Smooth muscle cell of the brain vasculature (primary cell): Measurements from ENCODE around the gene TBX10.
"Not testable (repeated sequence)": the region's sequence is repeated elsewhere in the genome, so short reads cannot be mapped to it uniquely, and the experiment has no call there.

Experiments used
- DNase-seq: peaks from one replicate; pipeline ENCODE4 v3.0.0-alpha.2; 2012; ENCODE audit warnings: low read depth, low spot score

The TBX10 gene

DNA sequence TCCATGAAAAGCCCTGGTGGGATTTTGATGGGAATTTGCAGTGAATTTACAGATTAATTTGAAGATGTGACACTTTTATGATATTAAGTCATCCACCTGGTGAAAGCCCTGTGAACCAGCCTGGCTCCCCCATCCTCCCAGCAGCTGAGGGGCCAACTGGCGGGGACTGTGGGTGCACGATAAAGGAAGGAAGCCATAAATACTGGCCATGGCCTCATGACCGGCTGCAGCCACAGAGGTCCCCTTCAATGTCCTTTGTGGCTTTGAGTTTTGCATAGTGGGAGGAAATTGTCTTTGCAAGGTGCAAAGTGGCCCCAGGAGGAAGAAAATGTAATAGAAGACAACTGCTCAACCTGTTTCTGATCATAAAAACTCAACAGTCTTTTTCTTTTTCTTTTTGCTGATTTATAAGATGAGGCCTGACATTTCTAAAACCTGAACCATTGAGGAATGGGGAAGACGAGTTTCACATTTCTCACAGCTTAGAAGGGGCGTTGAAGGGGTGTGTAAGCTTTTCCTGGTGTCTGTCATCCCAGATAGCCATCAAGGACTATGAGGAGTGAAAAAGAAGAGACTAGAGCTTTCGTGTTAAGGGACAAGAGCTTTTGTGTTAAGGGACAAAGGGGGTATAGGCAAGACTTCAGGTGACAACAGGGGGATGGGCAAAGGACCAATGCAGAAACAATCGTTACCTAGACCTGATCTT is 39.1 kb downstream of the TBX10 start:
- DNase-seq = no peak

DNA sequence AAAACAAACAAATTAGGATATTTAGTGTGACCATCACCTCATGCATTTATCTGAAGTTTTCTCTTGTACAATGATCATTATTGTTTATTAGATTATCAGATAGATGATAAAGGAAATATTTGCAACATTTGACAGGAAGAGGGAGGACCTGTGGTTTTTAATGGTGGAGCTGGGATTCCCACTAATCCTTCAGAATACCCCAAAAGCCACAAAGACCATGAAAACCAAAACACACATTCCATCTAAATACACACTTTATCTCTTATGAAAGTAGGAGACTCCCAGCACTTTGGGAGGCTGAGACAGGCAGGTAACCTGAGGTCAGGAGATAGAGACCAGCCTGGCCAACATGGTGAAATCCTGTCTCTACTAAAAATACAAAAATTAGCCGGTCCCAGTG is 40.4 kb downstream of the TBX10 start:
- no peak for DNase-seq

DNA sequence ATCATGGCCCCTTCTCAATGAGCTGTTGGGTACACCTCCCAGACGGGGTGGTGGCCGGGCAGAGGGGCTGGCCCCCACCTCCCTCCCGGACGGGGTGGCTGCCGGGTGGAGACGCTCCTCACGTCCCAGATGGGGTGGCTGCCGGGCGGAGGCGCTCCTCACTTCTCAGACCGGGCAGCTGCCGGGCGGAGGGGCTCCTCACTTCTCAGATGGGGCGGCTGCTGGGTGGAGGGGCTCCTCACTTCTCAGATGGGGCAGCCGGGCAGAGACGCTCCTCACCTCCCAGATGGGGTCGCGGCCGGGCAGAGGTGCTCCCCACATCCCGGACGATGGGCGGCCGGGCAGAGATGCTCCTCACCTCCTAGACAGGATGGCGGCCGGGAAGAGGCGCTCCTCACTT is 41.6 kb downstream of the TBX10 start:
- not testable (repeated sequence) for DNase-seq

DNA sequence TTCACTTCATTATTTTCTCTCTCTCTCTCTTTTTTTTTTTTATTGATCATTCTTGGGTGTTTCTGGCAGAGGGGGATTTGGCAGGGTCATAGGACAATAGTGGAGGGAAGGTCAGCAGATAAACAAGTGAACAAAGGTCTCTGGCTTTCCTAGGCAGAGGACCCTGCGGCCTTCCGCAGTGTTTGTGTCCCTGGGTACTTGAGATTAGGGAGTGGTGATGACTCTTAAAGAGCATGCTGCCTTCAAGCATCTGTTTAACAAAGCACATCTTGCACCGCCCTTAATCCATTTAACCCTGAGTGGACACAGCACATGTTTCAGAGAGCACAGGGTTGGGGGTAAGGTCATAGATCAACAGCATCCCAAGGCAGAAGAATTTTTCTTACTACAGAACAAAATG is 42.1 kb downstream of the TBX10 start:
- not testable (repeated sequence) for DNase-seq

DNA sequence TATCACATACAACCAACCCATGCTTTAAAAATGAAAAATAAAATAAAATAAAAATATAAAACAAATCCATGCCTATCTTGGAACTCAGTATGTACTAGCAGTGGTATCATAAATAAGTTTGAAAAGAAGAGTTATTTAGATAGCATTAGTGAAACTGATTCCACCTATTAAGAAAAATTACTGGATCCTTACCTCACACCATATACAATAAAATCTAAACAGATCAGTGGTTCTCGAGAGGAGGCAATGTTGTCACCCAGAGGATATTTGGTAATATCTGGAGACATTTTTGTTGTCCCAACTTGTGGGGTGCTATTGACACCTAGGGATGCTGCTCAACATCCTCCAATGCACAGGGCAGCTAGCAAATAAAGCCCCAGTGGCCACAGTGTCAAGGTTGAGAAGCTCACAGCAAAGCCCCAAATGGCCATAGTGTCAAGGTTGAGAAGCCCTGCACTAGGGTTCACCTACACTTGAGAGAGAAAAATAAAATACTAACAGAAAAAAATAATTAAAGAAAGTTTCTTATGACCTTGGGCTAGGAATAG is 42.7 kb downstream of the TBX10 start:
- no peak for DNase-seq

DNA sequence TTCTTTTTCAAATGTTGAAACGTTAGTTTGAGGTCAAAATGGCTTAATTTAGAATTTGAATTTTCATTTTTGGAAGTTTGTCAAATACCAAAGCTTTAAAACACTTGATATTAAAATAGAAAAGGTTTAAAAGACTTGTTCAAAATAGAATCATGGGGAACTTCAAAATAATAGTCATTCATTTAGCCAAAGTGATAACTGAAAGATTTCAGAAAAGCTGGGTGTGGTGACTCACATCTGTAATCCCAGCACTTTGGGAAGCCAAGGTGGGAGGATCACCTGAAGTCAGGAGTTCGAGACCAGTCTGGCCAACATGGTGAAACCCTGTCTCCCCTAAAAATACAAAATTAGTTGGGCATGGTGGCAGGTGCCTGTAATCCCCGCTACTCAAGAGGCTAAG is 45.1 kb downstream of the TBX10 start:
- no peak for DNase-seq

DNA sequence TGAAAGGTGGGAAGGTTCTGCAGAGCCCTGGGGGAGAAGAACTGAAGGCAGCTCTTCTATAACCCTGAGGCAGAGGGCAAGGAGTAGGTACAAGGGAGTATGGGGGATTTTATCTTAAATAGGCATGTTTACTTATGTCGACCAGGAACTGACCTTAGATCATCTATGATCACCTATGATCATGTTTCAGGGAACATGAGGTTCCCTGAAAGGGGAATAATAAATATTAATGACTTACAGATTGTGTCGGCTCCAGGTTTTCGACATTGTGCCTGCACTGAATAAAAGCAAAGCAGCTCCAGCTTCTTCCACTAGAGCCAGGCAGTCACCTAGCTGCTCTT is 46.0 kb downstream of the TBX10 start:
- DNase-seq = no peak

DNA sequence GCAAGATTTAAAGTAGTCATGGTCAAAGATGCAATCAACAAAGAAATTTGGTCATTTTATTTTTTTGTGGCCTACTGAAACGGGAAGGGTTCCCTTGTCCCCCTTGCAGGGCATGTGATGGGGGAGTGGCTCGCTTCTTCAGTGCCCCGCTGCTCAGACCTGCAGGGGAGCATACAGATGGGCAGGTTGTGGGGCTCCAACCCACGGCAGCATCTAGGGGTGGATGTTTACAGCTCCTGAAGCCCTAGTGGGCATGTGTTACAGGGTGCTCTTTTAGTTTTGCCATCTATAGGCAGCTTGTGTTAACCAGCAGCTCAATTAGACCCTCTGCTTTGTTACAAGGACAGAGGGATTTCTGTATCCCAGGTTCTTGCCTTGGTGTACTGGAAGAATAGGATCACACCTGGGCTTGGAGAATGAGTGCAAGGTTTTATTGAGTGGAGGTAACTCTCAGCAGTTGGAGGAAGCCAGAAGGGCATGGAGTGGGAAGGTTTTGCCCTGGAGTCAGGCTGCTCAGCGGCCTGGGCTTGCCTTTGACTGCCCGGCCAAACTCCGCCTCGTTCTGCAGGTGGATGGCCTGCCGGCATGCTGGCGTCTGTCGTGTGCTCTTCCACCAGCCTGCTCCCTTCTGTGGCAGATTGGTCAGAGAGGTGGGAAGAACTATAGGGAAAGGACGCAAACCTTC is 46.5 kb downstream of the TBX10 start:
- DNase-seq = no peak

DNA sequence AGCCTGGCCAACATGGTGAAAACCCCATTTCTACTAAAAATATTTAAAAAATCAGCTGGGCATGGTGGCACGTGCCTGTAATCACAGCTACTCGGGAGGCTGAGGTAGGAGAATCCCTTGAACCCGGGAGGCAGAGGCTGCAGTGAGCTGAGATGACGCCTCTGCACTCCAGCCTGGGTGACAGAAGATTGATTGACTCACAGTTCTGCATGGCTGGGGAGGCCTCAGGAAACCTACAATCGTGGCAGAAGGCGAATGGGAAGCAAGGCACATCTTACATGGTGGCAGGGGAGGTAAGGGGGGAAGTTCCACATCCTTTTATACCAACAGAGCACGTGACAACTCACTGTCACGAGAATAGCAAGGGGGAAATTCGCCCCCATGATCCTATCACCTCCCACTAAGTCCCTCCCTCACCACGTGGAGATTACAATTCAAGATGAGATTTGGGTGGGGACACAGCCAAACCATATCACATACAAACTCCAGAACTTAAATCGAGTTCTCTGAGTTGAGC is 50.6 kb downstream of the TBX10 start:
- DNase-seq = not testable (repeated sequence)

DNA sequence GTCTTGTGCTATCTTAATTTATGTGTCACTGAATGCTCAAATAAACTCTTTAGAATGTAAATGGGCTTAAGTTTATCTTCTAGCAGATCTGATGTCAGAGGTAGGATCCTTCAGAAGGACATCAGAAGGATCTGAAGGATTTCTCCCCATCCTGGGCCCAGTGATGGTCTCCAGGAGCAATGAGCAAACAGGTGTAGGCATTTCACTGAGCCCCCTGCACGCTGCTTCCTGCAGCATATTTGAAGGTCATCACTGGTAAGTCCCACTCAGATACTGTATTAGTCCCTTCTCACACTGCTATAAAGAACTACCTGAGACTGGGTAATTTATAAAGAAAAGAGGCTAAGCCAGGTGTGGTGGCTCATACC is 51.4 kb downstream of the TBX10 start:
- no peak for DNase-seq

DNA sequence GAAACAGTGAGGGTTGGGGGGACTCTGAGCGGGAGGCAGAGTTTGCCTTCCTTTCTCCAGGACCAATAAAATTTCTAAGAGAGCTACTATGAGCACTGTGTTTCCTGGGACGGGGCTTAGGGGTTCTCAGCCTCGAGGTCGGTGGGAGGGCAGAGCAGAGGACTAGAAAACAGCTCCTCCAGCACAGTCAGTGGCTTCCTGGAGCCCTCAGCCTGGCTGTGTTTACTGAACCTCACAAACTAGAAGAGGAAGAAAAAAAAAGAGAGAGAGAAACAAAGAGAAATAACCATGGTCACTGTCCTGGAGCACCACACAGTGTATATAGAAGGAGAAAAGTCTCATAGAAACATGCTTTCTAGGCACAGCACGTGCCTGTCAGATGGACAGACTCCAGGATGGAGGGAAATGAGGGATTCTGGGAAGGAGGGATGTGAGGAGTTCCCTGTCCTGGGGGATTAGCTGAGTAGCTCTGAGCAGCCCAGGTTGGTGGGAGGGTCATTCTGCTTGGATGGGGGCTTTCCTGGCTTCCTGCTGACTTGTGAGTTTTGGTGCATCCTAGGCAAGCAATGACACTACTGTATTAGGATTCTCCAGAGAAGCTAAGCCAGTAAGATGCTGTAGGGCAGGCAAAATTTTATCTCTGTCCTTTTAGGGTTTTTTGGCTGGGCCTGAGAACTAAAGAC is 52.9 kb downstream of the TBX10 start:
- DNase-seq = no peak

DNA sequence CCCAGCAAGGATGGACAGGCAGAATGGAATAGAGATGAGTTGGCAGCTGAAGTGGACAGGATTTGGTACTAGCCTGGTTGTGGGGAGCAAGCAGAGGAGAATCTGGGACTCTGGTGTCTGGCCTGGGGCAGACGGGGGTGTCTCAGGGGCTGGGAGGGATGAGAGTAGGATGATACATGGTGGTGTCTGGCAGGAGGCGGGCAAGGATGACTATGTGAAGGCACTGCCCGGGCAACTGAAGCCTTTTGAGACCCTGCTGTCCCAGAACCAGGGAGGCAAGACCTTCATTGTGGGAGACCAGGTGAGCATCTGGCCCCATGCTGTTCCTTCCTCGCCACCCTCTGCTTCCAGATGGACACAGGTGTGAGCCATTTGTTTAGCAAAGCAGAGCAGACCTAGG is 53.7 kb downstream of the TBX10 start:
- DNase-seq = no peak

DNA sequence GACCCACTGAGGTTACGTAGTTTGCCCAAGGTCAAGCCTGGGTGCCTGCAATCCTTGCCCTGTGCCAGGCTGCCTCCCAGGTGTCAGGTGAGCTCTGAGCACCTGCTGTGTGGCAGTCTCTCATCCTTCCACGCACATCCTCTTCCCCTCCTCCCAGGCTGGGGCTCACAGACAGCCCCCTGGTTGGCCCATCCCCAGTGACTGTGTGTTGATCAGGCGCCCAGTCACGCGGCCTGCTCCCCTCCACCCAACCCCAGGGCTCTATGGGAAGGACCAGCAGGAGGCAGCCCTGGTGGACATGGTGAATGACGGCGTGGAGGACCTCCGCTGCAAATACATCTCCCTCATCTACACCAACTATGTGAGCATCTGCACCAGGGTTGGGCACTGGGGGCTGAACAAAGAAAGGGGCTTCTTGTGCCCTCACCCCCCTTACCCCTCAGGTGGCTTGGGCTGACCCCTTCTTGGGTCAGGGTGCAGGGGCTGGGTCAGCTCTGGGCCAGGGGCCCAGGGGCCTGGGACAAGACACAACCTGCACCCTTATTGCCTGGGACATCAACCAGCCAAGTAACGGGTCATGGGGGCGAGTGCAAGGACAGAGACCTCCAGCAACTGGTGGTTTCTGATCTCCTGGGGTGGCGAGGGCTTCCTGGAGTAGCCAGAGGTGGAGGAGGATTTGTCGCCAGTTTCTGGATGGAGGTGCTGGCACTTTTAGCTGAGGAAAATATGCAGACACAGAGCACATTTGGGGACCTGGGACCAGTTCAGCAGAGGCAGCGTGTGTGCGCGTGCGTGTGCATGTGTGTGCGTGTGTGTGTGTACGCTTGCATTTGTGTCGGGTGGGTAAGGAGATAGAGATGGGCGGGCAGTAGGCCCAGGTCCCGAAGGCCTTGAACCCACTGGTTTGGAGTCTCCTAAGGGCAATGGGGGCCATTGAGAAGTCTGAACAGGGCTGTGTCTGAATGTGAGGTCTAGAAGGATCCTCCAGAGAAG is 54.4 kb downstream of the TBX10 start:
- DNase-seq = no peak

DNA sequence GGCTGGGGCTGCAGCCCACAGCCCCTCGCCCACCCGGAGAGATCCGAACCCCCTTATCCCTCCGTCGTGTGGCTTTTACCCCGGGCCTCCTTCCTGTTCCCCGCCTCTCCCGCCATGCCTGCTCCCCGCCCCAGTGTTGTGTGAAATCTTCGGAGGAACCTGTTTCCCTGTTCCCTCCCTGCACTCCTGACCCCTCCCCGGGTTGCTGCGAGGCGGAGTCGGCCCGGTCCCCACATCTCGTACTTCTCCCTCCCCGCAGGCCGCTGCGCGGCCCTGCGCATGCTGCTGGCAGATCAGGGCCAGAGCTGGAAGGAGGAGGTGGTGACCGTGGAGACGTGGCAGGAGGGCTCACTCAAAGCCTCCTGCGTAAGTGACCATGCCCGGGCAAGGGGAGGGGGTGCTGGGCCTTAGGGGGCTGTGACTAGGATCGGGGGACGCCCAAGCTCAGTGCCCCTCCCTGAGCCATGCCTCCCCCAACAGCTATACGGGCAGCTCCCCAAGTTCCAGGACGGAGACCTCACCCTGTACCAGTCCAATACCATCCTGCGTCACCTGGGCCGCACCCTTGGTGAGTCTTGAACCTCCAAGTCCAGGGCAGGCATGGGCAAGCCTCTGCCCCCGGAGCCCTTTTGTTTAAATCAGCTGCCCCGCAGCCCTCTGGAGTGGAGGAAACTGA is 55.2 kb downstream of the TBX10 start:
- DNase-seq = no peak

DNA sequence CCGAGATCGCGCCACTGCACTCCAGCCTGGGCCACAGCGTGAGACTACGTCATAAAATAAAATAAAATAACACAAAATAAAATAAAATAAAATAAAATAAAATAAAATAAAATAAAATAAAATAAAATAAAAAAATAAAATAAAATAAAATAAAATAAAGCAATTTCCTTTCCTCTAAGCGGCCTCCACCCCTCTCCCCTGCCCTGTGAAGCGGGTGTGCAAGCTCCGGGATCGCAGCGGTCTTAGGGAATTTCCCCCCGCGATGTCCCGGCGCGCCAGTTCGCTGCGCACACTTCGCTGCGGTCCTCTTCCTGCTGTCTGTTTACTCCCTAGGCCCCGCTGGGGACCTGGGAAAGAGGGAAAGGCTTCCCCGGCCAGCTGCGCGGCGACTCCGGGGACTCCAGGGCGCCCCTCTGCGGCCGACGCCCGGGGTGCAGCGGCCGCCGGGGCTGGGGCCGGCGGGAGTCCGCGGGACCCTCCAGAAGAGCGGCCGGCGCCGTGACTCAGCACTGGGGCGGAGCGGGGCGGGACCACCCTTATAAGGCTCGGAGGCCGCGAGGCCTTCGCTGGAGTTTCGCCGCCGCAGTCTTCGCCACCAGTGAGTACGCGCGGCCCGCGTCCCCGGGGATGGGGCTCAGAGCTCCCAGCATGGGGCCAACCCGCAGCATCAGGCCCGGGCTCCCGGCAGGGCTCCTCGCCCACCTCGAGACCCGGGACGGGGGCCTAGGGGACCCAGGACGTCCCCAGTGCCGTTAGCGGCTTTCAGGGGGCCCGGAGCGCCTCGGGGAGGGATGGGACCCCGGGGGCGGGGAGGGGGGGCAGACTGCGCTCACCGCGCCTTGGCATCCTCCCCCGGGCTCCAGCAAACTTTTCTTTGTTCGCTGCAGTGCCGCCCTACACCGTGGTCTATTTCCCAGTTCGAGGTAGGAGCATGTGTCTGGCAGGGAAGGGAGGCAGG is 56.0 kb downstream of the TBX10 start, which contains the start of gene GSTP1:
TSS of gene GSTP1 (plus strand) at position 566 of the 958 bp plus-strand sequence. CDS start at position 598, 32 bp downstream.
- DNase-seq = peak; percentile 41

DNA sequence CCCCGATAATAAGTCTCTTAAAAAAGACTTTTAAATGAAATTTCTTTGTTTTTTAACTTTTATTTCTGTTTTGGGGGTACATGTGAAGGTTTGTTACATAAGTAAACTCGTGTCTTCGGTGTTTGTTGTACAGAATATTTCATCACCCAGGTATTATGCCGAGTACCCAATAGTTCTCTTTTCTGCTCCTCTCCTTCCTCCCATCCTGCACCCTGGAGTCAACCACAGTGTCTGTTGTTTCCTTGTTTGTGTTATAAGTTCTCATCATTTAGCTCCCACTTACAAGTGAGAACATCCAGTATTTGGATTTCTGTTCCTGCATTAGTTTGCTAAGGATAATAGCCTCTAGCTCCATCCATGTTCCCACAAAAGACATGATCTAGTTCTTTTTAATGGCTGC is 57.6 kb downstream of the TBX10 start:
- no peak for DNase-seq

DNA sequence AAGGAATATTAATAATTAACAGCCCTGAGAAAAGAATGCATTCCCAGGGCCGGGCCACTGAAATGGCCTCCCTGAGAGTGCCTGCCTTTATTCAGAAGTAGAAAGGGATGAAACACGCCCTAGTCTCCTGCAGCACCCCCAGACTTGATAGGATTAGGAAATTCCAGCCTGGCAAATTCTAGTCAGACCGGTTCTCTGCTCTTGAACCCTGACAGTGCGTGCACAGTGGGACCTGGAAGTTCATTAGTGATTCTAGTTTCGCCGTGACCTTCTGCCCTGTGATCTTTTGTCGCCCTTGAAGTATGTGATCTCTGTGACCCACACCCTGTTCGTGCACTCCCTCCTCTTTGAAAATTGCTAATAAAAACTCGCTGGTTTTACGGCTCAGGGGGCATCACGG is 58.1 kb downstream of the TBX10 start:
- DNase-seq = no peak
